NB4 (cell line): ENCODE data around the gene GSK3B.

Experiments used
- DNase-seq: peaks from one replicate; pipeline ENCODE4 v3.0.0; 2010; ENCODE audit warnings: low read depth
- H3K4me3 ChIP-seq: one replicate; pipeline ENCODE4 v1.5.1; 2011; ENCODE audit warnings: mild to moderate bottlenecking, low read depth, low read length, moderate library complexity
- CTCF ChIP-seq: IDR thresholded peaks from one replicate; pipeline ENCODE4 v1.5.1; 2012; ENCODE audit warnings: low read depth, low read length
- MAX ChIP-seq: IDR thresholded peaks from 2 replicates; pipeline ENCODE4 v1.6.1; 2011; ENCODE audit warnings: low read depth, low read length
- MYC ChIP-seq: IDR thresholded peaks from 2 replicates; pipeline ENCODE4 v1.6.1; 2011; ENCODE audit warnings: low read depth, low read length
- POLR2A ChIP-seq: IDR thresholded peaks from 2 replicates; pipeline ENCODE4 v1.6.1; 2011; ENCODE audit warnings: mild to moderate bottlenecking; ENCODE audit not compliant: insufficient read length; ENCODE audit errors: extremely low read depth

The GSK3B gene

GRCh38 chr3:120028271-120029047 is 65.8 kb downstream of the GSK3B start:
- no peak for TF ChIP-seq MYC
- no peak for TF ChIP-seq CTCF
- DNase-seq = no peak
- no peak overlapping the region for H3K4me3 ChIP-seq

- DNase-seq = no peak
- no peak overlapping the region for H3K4me3 ChIP-seq
- TF ChIP-seq CTCF (no peak), MYC (no peak), MAX (no peak), POLR2A (no peak)
These were observed 67.0 kb downstream of the GSK3B start for GRCh38 chr3:120027226-120027625.

- TF ChIP-seq POLR2A (no peak), CTCF (no peak), MAX (no peak), MYC (no peak)
- DNase-seq = no peak
- H3K4me3 ChIP-seq = no peak overlapping the region
These were observed 68.7 kb downstream of the GSK3B start for GRCh38 chr3:120025520-120025919.

GRCh38 chr3:120024103-120024502 is 70.1 kb downstream of the GSK3B start:
- TF ChIP-seq POLR2A (no peak), CTCF (no peak), MAX (no peak), MYC (no peak)
- no peak for DNase-seq
- H3K4me3 ChIP-seq = no peak overlapping the region

GRCh38 chr3:120022729-120023128 is 71.5 kb downstream of the GSK3B start:
- no peak for DNase-seq
- no peak overlapping the region for H3K4me3 ChIP-seq
- TF ChIP-seq CTCF = no peak
- TF ChIP-seq POLR2A = no peak
- no peak for TF ChIP-seq MYC
- no peak for TF ChIP-seq MAX

- DNase-seq = no peak
- TF ChIP-seq MAX = no peak
- TF ChIP-seq CTCF = no peak
- no peak for TF ChIP-seq POLR2A
- no peak for TF ChIP-seq MYC
- no peak overlapping the region for H3K4me3 ChIP-seq
These were observed 72.7 kb downstream of the GSK3B start for GRCh38 chr3:120021523-120021922.
